Measurements from ENCODE around the gene TRAPPC2L. TPM values are rescaled to one million over a fixed set of nuclear protein-coding genes. Genes with fewer than 3 reads are reported as not detected.

The TRAPPC2L gene
- 36.4 and 48.8 TPM in 2 replicates for total RNA-seq

GRCh38 chr16:88856828-88857727 is at the start of gene TRAPPC2L, which contains the start of gene GALNS:
TRAPPC2L (plus strand) TSS chr16:88857127; CDS start chr16:88857151, 24 bp downstream.
GALNS (minus strand) TSS chr16:88856947; CDS start chr16:88856877, 70 bp downstream.

GRCh38 chr16:88811769-88812512 is 45.0 kb upstream of the TRAPPC2L start, which contains the start of gene APRT:
APRT (minus strand) TSS chr16:88811928; CDS start chr16:88811899, 29 bp downstream.

GRCh38 chr16:88866151-88866920 is 9.4 kb downstream of the TRAPPC2L start, which contains the start of gene PABPN1L:
PABPN1L (minus strand) TSS chr16:88866660; CDS start chr16:88866606, 54 bp downstream.

Other genes starting within 250 kb of the TRAPPC2L start
- 2.2 TPM in 1 of 2 replicates, not detected in the other for gene IL17C, start 218.6 kb upstream of the TRAPPC2L start, total RNA-seq
- 103 and 283 TPM in 2 replicates for gene CYBA, start 206.1 kb upstream of the TRAPPC2L start, total RNA-seq
- 78.0 and 110 TPM in 2 replicates for gene MVD, start 194.0 kb upstream of the TRAPPC2L start, total RNA-seq
- gene SNAI3, start 170.6 kb upstream of the TRAPPC2L start, total RNA-seq = under 0.01 TPM in 1 of 2 replicates, not detected in the other
- 9.2 and 18.5 TPM in 2 replicates for gene RNF166, start 150.7 kb upstream of the TRAPPC2L start, total RNA-seq
- gene CTU2, start 150.6 kb upstream of the TRAPPC2L start, total RNA-seq = 18.8 and 23.0 TPM in 2 replicates
- gene PIEZO1, start 71.9 kb upstream of the TRAPPC2L start, total RNA-seq = 121 and 174 TPM in 2 replicates
- gene CDT1, start 53.3 kb upstream of the TRAPPC2L start, total RNA-seq = 2.1 and 5.3 TPM in 2 replicates
- gene APRT, start 45.2 kb upstream of the TRAPPC2L start, total RNA-seq = 128 and 185 TPM in 2 replicates
- 18.8 and 19.2 TPM in 2 replicates for gene GALNS, start 180 bp upstream of the TRAPPC2L start, total RNA-seq
- gene PABPN1L, start 9.5 kb downstream of the TRAPPC2L start, total RNA-seq = not detected in 2 replicates
- 0.48 and 0.64 TPM in 2 replicates for gene CBFA2T3, start 120.1 kb downstream of the TRAPPC2L start, total RNA-seq
- 27.9 and 35.2 TPM in 2 replicates for gene ACSF3, start 236.7 kb downstream of the TRAPPC2L start, total RNA-seq